Mesothelial cell of epicardium (in vitro differentiated cells): Measurements from ENCODE around the gene CCDC88A. TPM values are rescaled to one million over a fixed set of nuclear protein-coding genes. Genes with fewer than 3 reads are reported as not detected.
"Not testable (repeated sequence)": the region's sequence is repeated elsewhere in the genome, so short reads cannot be mapped to it uniquely, and the experiment has no call there.

Source experiments
- DNase-seq, 2 experiments: peaks; one replicate each; pipeline ENCODE4 v3.0.0; 2021; ENCODE audit warnings: low spot score in 2 of 2; ENCODE audit not compliant: unreplicated experiment in 2 of 2
- H3K27ac Mint-ChIP-seq: 2 replicates; pipeline ENCODE4 v1.8.0; 2021; ENCODE audit warnings: mixed read lengths
- H3K27me3 Mint-ChIP-seq: 2 replicates; pipeline ENCODE4 v1.8.0; 2021; ENCODE audit warnings: low read depth, mixed read lengths
- H3K36me3 Mint-ChIP-seq: 2 replicates; pipeline ENCODE4 v1.8.0; 2021; ENCODE audit warnings: mixed read lengths
- H3K4me1 Mint-ChIP-seq: 2 replicates; pipeline ENCODE4 v1.8.0; 2021; ENCODE audit warnings: mixed read lengths
- H3K4me3 Mint-ChIP-seq: 2 replicates; pipeline ENCODE4 v1.8.0; 2021; ENCODE audit warnings: mild to moderate bottlenecking, moderate library complexity, mixed read lengths
- H3K9me3 Mint-ChIP-seq: 2 replicates; pipeline ENCODE4 v1.8.0; 2021; ENCODE audit warnings: mixed read lengths
- CTCF ChIP-seq: fragments of 200-600 bp; sonication (generic); IDR thresholded peaks from one replicate; pipeline ENCODE4 v1.5.0; 2021; ENCODE audit warnings: antibody characterized with exemption; ENCODE audit not compliant: unreplicated experiment
- total RNA-seq: library from RNA; stranded (reverse); gene quantifications from 3 replicates; pipeline ENCODE4 v1.2.1, GENCODE V29; 2021

Gene CCDC88A
- total RNA-seq, 1 donor from 2014 or later, result 60.1 TPM

DNA sequence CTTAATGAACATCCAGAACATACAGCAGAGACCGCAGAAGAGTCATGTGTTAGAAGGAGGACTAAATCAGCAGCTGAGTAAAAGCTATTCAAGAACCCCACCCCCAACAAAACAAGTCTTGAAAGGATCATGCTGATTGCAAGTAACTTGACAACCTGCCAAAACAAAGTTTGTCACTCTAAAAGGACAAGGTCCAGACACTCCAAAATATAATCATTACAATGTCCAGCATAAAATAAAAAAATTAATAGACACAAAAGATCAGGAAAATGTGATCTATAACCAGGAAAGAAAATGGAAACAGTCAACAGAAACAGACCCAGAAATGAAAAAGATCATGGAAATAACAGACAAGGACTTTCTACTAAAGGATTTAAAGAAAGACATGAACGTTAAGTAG, 28.5 kb downstream of the CCDC88A start:
- Mint-ChIP-seq H3K4me3 (no peak overlapping the region), H3K4me1 (peaks cover 3% of the 10 kb centered on the region), H3K27me3 (no peaks in the 10 kb centered on the region), H3K27ac (no peak overlapping the region), H3K9me3 (peaks cover 22% of the 10 kb centered on the region), H3K36me3 (peaks cover 8% of the 10 kb centered on the region)
- no peak for TF ChIP-seq CTCF
- no peak for DNase-seq

GRCh38 chr2:55385516-55385915, 34.1 kb downstream of the CCDC88A start:
- not testable (repeated sequence) for H3K4me1 Mint-ChIP-seq, H3K36me3 Mint-ChIP-seq, H3K27ac Mint-ChIP-seq, H3K27me3 Mint-ChIP-seq, DNase-seq, H3K4me3 Mint-ChIP-seq, H3K9me3 Mint-ChIP-seq

- H3K9me3 Mint-ChIP-seq, result no peaks in the 10 kb centered on the region
- no peaks in the 10 kb centered on the region for H3K27me3 Mint-ChIP-seq
- no peak for DNase-seq
- peak overlapping the region; percentile 2 for H3K27ac Mint-ChIP-seq
- H3K4me1 Mint-ChIP-seq, result no peaks in the 10 kb centered on the region
- no peaks in the 10 kb centered on the region for H3K36me3 Mint-ChIP-seq
- TF ChIP-seq CTCF, result no peak
- no peak overlapping the region for H3K4me3 Mint-ChIP-seq
Observed at GRCh38 chr2:55384786-55385185, 34.9 kb downstream of the CCDC88A start.

GRCh38 chr2:55371376-55371775, 48.3 kb downstream of the CCDC88A start:
- Mint-ChIP-seq H3K27me3 (no peaks in the 10 kb centered on the region), H3K4me3 (no peak overlapping the region), H3K4me1 (no peaks in the 10 kb centered on the region), H3K9me3 (no peaks in the 10 kb centered on the region), H3K36me3 (no peaks in the 10 kb centered on the region), H3K27ac (no peak overlapping the region)
- no peak for DNase-seq
- TF ChIP-seq CTCF, result no peak

GRCh38 chr2:55370208-55370607, 49.4 kb downstream of the CCDC88A start:
- no peak for TF ChIP-seq CTCF
- no peak for DNase-seq
- no peaks in the 10 kb centered on the region for H3K9me3 Mint-ChIP-seq

GRCh38 chr2:55365303-55365702, 54.4 kb downstream of the CCDC88A start:
- H3K4me1 Mint-ChIP-seq, result no peaks in the 10 kb centered on the region
- no peaks in the 10 kb centered on the region for H3K27me3 Mint-ChIP-seq
- peaks cover 2% of the 10 kb centered on the region for H3K36me3 Mint-ChIP-seq
- H3K4me3 Mint-ChIP-seq, result no peak overlapping the region
- no peak for DNase-seq
- no peak for TF ChIP-seq CTCF
- no peaks in the 10 kb centered on the region for H3K9me3 Mint-ChIP-seq
- no peak overlapping the region for H3K27ac Mint-ChIP-seq

More at GRCh38 chr2:55370208-55370607, 49.4 kb downstream of the CCDC88A start:
- Mint-ChIP-seq H3K27me3 (no peaks in the 10 kb centered on the region), H3K4me1 (no peaks in the 10 kb centered on the region), H3K27ac (no peak overlapping the region), H3K4me3 (no peak overlapping the region), H3K36me3 (no peaks in the 10 kb centered on the region)
